Measurements from ENCODE around the gene AKAP9.
"Not testable (repeated sequence)": the region's sequence is repeated elsewhere in the genome, so short reads cannot be mapped to it uniquely, and the experiment has no call there.

Gene AKAP9

GRCh38 chr7:92134271-92135051 is 193.8 kb downstream of the AKAP9 start, which contains the start of gene CYP51A1:
Gene CYP51A1 (minus strand): TSS chr7:92134477. CDS start chr7:92134364, 113 bp downstream.
- peak; percentile 88 for DNase-seq (ENCODE audit: low spot score)

- peak; percentile 1 for DNase-seq (ENCODE audit: low spot score)
Measured at GRCh38 chr7:92135052-92135889, 194.6 kb downstream of the AKAP9 start.

DNA sequence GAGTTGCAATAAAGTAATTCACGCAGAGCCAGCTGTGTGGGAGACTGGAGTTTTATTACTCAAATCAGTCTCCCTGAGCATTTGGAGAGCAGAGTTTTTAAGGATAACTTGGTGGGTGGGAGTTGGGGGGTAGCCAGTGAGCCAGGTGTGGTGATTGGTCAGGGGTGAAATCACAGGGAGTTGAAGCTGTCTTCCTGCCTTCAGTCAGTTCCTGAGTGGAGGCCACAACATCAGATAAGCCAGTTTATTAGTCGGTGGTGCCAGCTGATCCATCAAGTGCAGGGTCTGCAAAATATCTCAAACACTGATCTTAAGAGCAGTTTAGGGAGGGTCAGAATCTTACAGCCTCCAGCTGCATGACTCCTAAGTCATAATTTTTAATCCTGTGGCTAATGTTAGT is 196.9 kb downstream of the AKAP9 start:
- no peak for DNase-seq (ENCODE audit: low spot score)

DNA sequence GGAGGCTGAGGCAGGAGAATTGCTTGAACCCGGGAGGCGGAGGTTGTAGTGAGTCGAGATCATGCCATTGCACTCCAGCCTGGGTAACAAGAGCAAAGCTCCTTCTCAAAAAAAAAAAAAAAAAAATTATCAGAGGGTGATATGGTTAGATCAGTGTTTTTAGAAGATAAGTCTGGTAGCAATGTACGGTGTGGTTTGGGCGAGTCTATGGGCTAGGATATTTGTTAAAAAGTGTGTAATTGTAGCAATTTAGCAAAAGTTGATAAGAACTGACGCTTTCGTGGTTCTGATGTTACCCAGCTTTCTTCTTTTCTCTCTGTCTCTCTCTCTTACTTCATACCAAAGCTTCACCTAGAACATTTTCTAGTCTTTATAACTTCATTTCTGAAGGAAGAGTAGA is 200.5 kb downstream of the AKAP9 start:
- no peak for DNase-seq (ENCODE audit: low spot score)

GRCh38 chr7:92142791-92143190 is 202.1 kb downstream of the AKAP9 start:
- not testable (repeated sequence) for DNase-seq (ENCODE audit: low spot score)

GRCh38 chr7:92143192-92143880 is 202.7 kb downstream of the AKAP9 start:
- DNase-seq (ENCODE audit: low spot score) = not testable (repeated sequence)

DNA sequence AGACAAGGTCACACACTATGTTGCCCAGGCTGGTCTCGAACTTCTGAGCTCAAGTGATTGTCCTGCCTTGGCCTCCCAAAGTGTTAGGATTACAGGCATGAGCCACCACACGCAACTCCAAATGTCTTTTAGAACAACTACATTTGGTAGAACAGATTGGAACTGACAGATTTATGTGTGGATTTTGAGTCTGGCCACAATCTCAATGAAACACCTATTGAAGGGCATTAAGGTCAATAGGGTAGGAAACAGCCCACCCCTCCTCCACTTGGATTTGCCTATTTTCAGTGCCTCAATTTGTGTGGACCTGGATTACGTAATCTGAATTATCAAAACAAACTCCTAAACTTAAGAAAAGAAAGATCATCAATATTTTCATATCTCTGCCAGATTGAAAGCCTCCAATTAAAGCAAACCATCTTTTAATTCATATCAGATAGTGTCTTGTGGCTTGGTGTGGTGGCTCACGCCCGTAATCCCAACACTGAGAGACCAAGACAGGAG is 209.1 kb downstream of the AKAP9 start:
- no peak for DNase-seq (ENCODE audit: low spot score)

DNA sequence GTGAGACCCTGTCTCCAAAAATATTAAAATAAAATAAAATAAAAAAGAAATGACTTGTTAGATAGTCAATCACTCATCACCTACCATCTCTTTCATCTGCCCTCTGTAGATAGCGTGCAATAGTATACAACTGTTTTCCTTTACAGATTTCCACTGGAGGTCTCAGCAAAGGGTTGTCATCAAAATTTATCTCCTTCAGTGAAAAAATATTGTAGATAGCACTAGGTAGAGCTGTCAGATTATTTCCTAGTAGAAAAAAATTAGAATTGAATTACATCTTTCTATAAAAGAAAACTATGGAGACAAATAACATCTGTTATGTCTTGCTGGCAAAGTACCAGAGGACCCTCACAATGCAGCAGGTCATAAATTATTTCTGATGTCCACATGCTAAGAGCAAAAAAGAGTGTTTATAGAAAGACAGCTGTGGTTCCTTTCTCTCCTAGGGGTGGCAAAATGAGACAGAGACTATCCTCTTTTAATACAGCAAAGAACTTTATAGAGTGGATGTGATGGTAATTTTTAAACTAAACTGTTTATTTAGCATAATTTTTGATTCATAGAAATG is 209.9 kb downstream of the AKAP9 start:
- no peak for DNase-seq (ENCODE audit: low spot score)

- no peak for DNase-seq (ENCODE audit: low spot score)
Measured at GRCh38 chr7:92155108-92155739, 214.6 kb downstream of the AKAP9 start.

DNA sequence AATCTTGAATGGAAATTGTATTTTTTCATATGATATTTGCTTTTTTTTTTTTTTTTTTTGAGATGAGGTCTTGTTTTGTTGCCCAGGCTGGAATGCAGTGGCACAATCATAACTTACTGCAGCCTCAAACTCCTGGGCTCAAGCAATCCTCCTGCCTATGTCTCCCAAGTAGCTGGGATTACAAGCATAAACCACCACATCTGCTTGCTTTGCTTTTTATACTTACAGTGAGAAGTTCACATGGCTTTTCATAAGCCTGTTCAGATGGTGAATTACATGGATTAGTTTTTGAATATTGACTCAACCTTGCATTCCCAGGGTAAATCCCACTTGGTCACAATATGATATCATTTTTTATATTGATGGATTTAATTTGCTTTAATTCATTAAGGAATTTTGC is 216.3 kb downstream of the AKAP9 start:
- no peak for DNase-seq (ENCODE audit: low spot score)

DNA sequence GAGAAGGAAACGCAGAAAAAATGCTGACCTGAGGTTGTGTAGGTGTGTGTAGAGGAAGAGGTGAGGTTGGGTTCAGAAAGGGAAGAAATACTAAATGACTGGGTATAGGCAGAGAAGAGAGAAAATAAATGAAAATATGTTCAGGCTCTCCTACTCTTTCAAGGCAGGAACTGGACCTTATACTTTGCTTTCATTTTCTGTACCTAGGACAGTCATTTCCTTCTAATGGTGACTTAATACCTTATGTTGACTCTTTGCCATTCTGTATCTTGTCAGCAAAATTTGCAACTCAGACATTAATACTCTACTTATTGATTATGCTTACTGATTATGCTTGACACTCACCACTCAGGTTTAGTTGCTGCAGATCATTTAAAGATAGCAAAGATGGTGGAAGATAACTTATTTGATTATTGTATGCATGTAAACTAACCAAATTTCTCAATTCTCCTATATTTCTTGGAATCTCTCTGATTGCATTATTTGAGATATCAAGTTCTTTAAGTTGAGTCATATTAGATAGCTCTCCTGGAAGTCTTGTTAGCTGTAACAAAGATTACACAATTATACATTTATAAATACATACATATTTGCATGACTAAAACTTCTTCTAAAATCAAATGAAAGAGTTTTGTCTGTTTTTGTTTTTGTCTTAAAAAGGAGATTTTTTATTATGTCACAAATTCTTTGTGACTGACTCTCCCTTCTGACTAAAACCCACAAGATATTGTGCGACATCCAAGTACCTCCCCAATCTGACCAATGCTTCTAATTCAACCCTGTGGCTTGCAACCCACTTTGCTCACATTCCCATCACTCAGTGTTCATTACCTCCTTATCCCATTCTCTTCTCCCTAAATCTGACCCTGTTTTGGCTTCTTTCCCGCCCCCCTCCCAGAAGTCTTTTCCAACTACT is 218.3 kb downstream of the AKAP9 start:
- DNase-seq (ENCODE audit: low spot score) = no peak

Measured in CD4-positive, alpha-beta T cell treated with Interleukin-6 at 100 ng/mL for 8 hours (primary cell).